GM19468 (cell line): ENCODE measurements around the gene MTCH1.

Experiments
- ATAC-seq: cut with Tn5 transposase; IDR thresholded peaks from one replicate; pipeline ENCODE4 v1.9.1; 2021; ENCODE audit warnings: mild to moderate bottlenecking, moderate library complexity, moderate number of reproducible peaks; ENCODE audit not compliant: unreplicated experiment; ENCODE audit errors: extremely low read depth

The MTCH1 gene

DNA sequence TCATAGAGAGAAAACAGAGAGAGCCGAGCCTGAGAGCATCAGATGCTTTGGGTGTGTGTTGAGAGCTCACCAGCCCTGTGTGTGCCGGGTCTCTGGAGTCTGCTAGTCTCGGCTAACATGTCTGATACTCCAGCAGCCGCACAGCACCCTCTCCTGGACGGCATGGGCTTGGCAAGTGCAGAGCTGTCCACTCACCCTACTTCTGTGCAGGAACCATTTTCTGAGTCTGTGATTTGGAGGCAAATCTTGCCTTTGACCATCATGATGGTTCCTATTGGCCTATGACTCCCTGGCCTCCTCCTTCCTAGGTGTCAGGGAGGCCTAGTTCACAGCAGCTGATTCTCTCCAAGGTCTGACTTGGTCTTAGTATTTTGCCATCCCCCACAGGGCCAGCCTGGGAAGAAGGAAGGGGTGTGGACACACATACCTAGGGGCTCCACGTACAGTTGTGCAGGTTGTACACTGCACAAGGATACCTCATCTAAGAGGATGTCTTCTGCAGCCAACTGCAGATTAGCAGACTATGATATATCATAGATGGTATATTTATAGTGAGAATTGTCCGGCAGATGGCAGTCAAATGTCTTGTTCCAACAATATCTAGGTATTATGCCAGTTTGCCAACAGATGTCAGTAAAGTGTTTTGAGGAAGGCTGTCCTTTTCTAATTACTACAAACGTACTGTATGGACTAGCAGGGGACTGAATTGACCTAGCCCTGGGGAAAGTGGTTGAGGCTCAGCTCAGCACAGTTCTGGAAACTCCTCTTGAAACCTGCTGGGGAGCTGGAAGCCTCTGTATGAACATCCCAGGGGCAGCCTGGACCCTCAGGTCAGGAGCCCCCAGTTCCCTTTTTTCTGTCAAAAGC lies 32.4 kb upstream of the MTCH1 start:
- ATAC-seq: peak; percentile 59

DNA sequence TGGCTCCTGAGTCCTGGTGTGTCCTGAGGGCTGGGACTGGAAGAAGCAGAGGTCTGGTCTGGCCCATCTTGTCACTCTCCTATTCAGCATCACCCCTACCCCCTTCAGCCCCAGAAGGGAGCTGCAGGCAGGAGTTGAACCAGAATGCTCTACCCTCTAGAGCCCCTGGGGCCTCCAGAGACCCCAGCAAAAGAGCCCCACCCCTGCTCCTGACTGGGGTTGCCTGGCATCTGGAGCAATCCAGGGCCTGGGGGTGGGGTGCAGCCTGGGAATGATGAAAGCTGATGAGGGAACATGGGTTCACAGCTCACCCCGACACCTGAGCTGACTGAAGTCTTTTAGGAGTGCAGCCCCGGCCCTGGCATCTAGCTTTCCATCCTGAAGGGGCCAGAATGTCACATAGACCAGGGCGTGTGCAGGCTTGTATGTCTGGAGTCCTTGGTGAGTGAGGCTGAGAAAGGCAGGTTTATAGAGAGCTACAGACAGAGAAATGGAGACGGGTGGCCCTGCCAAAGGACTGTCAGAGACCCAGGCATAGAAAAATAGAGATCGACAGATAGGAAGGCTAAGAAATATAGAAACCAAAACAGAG lies 31.7 kb upstream of the MTCH1 start:
- no peak for ATAC-seq

DNA sequence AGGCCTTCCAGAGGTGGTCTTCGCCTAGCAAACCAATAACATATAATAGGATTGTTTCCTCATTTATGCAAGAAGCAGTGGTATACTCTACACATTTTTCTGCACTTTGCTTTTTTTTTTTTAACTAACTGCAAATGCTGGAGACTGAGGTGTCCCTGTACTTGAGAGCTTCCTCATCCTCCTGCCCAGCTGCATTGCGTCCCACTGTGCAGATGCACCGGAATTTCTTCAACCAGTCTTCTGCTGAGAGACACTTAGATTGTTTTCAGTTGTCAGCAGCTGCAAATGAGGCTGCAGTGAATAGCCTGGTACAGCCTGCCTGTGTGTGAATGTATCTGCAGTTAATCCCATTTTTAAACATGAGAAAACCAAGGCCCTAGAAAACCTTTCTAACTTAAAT lies 31.0 kb upstream of the MTCH1 start:
- no peak for ATAC-seq

DNA sequence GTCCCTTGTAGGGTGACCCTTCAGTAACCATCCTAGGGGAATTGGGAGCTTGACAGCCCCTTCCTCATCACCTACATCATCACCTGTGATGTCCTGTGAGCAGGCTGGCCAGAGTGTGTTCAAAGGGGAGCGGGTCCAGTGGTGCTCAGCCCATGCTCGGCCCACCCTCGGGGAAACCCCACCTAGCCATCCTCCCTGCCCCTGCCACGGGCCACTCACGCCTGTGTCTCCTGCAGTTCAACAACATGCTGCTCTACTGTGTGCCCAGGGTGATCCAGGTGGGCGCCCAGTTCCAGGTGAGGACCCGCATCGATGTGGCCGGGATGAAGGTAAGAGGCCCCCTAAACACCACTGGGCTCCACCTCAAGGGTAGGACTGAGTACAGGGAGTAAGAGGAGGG lies 29.5 kb upstream of the MTCH1 start:
- ATAC-seq: no peak

DNA sequence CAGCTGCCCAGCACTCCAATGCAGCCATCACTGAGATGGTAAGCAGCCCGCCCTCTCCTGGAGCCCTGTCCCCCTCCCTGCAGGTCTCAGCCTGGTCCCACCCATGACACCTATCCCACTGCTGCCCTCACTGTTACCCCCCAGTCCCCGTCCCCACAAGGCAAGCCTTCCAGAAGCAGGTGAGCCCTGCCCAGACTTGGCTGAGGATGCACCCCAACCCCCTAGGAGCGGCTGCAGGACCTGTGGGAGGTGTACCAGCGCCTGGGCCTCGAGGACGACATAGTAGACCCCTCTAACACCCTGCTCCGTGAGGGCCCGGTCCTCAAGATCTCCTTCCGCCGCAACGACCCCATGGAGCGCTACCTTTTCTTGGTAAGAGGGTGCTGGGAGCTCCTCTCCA lies 28.7 kb upstream of the MTCH1 start:
- no peak for ATAC-seq

DNA sequence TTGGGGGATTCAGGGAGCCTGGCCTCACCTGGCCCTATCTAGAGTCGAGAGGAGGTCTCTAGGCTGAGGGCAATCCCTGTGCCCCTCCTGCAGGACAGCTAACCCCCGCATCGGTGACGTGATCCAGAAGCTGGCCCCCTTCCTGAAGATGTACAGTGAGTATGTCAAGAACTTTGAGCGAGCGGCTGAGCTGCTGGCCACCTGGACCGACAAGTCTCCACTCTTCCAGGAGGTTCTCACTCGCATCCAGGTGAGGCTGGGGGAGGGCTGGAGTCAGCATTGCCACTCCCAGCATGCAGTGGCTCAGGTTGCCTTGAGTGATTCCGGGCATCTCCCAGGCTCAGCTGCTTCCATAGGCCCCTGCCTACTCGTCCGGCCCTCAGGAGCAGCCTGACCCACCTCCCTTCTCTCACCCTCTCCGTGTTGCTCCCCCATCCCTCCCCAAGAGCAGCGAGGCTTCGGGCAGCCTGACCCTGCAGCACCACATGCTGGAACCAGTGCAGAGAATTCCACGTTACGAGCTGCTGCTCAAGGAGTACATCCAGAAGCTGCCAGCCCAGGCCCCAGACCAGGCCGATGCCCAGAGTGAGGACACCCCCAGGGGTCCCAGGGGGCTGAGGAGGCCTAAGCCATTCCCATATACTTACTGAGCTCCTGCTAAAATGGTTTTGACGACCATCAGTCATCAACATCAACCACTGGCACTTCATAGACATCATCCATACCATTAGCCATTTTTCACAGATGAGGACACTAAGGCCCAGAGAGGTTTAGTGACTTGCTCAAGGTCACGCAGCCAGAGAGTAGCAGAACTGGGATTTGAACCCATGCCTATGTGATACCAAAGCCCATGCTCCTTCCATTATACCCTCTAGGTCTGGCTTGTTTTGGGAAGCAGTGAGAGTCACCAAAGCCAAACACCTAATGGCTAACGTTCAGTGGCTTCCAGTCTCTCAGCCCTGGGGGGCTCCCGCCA lies 27.8 kb upstream of the MTCH1 start:
- ATAC-seq: no peak

DNA sequence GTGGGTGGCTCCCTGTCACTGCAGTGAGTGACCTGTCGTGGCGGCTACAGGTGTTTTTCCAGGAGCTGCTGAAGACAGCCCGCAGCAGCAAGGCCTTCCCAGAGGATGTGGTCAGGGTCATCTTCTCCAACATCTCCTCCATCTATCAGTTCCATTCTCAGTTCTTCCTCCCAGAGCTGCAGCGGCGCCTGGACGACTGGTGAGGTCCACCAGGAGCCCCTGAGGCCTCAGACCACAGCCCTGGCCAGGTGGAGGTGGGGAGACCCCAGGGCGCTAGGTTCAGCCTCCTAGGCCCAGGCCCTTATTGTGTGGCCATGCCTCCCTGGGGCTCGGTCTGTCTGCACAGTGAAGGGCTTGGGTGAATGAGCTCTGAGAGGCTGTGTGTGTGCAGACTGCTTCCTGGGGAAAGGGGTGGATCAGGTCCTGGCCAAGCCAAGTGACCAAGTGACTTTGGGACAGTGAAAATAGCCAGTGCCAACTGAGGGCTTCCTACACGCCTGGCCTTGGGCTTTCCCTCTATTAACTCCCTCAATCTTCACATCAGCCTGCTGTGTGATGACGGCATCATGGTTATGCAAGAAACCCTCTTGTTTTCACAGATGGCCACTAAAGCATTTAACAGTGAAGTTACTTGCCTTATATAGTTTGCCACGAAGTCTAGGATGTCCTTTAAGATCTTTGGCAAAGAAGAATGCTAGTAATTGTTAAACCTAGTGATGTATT lies 25.8 kb upstream of the MTCH1 start:
- no peak for ATAC-seq

DNA sequence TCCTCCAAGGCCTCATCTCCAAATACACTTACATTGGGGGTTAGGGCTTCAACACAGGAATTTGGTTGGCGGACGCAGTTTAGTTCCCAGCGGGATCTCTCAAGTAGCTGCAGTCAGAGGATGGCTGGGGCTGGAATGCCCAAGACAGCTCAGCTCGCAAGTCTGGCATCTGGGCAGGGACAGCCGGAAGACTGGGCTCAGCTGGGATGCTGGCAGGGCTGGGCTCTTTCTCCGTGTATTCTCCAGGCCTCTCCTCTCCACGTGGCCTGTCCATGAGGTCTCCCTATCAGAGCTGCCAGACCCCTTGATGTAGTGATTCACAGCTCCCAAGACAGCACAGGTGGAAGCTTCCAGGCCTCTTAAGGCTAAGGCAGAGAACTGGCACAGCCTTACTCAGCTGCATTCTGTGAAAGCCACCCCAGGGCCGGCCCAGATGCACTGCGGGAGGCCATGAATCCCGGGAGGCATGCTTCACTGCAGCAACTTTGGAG lies 24.5 kb upstream of the MTCH1 start:
- no peak for ATAC-seq

DNA sequence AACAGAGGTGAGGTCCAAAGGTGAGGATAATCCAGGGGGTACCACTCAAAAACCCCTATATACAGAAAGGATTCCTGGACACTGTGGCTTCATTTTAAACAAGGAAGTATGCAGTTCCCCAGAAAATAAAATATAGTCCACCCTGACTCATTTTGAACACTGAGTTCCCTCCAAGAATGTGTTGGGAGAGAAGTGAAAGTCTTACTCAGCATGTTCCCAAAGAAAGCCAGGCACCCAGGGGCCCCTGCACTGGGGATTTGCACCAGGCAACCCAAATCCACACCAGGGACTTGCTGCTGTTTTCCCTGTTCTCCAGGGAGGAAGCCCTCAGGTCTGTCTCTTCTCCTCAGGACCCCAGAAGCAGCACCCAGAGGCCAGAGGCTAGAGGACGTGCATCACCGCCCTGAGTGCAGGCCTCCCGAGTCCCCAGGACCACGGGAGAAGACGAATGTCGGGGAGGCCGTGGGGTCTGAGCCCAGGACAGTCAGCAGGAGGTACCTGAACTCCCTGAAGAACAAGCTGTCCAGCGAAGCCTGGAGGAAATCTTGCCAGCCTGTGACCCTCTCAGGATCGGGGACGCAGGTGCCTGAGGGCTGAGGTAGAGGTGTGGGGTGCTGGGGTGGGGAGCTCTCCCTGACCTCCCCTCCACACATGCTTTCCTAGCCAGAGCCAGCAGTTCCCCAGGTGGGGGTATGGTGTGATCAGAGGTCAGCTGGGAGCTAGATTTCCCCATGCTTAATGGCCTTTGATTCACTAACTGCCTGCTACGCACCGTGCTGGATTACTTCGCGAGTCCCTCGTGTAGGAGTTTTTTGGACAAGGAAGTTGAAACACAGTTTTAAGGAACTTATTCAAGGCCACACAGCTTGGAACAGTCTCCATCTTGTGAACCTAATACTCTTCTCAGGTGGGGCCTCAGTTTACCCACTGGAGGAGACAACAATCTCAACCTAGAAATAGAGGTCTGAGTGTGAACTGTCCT lies 22.8 kb upstream of the MTCH1 start:
- no peak for ATAC-seq

DNA sequence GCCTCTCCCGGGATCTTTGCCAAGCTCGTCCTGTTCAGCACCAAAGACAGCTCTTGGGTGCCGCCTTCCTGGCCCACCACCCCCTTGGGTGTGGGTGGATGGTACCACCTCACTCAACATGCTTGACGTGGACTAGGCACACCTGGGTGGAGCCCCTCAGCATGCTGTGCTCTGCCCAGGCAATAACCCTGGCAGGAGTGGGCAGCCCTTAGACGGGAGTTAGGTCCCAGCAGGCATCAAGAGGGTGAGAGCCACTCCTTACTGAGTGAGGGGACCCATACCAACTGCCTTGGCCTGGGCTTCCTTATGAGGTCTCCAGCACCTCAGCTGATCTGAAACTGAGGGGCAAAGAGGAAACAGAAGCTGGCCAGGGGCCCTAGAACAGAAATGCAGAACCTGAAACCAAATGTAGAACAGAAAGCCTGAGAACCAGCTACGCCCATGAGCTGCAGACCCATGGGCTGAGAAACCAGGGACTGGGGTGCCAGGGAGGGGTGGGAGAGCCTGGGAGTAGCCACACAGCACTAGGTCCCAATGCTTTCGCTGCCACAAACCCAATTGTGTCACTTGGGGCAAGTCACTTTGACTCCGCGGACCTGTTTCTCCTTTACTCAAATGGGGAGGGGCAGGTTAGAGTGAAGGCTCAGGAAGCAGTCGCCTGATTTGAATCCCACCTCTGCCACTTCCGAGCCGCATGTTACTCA lies 21.5 kb upstream of the MTCH1 start:
- no peak for ATAC-seq

DNA sequence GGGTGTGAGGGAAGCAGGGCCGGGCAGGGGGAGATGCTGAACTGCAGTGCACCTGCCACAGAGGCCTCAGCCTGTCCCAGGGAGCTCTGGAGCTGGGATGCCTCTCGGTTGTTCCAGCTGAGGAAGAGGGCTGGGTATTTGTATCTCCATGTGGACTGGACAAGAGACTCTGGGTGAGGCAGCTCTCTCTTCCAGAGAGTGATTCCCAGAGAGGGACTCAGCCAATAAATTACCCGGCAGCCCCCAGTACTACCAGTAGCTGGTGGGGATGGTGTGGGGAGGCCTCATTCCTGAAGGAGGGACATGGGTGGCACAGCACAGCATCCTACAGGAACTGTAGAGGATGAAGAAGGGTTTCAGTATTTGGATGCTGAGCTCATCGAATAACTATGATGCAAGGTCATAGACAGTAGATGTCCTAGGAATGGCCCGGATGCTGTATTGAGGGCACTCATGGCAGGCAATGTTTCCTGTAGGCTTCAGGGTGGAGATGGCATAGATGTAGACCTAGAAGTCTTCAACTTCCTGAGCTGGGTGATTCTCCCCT lies 20.9 kb upstream of the MTCH1 start:
- no peak for ATAC-seq

DNA sequence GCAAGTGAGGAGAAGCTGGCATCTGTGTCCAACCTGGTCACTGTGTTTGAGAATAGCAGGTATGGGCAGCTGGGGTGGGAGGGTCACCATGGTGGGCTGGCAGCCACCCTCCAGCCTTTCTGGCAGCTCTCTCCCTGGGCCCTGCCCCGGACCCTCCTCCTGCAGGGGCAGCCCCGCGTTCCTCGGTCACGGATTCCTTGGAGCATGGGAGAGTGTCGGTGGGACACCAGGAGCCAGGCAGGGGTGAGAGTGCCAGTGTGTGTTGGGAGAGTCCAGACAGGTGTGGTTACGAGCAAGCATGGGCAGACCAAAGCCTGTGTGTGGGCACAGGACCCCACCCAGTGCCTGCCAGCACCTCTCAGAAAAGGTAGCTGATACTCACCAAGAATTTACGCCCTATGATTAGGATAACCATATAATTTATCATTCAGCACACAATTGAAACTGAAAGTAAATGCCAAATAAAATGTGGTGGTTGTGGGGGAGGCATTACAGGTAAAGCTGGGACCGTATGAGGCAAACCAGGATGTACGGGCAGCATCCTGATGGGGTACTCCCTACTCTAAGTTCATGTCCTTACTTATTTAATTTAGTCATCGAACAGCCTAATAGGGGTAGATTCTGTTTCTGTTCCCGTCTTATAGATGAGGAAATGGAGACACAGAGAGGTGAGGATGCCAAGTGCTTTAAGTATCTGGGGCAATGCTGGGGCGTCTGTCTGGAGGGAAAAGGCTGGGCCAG lies 20.0 kb upstream of the MTCH1 start:
- no peak for ATAC-seq

DNA sequence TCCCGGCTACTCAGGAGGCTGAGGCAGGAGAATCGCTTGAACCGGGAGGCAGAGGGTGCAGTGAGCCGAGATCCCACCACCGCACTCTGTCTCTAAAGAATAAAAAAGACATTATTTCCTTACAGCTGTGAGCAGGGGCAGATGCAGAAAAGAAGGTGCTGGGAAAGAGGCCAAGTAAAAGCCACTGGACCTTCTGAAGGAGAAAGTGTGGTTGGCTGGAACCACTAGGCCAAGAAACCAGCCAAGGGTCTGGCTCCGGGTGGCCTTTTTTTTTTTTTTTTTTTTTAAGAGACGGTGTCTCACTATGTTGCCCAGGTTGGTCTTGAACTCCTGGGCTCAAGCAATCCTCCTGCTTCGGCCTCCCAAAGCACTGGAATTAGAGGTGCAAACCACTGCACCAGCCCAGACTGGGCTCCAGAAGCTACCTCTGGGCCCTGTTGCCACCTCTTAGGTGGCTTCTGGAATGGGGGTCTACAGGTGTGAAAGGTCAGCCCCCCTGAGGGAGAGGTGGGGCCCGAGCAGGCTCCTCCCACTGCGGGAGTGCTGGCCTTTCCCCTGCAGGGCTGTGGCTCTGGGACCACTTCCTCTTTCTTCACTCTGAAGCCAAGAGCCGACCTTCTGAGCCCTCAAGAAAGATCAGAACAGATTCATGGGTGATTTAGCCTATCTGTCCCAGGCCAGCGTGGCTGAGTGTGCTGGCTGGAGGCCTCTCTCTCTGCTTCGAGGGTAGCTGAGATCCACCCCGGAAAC lies 19.2 kb upstream of the MTCH1 start, which contains the start of gene FGD2:
Gene FGD2, plus strand, starts transcription at position 595 of the 750 bp plus-strand sequence. CDS start 163 bp downstream, outside the sequence.
- ATAC-seq: peak; percentile 39

DNA sequence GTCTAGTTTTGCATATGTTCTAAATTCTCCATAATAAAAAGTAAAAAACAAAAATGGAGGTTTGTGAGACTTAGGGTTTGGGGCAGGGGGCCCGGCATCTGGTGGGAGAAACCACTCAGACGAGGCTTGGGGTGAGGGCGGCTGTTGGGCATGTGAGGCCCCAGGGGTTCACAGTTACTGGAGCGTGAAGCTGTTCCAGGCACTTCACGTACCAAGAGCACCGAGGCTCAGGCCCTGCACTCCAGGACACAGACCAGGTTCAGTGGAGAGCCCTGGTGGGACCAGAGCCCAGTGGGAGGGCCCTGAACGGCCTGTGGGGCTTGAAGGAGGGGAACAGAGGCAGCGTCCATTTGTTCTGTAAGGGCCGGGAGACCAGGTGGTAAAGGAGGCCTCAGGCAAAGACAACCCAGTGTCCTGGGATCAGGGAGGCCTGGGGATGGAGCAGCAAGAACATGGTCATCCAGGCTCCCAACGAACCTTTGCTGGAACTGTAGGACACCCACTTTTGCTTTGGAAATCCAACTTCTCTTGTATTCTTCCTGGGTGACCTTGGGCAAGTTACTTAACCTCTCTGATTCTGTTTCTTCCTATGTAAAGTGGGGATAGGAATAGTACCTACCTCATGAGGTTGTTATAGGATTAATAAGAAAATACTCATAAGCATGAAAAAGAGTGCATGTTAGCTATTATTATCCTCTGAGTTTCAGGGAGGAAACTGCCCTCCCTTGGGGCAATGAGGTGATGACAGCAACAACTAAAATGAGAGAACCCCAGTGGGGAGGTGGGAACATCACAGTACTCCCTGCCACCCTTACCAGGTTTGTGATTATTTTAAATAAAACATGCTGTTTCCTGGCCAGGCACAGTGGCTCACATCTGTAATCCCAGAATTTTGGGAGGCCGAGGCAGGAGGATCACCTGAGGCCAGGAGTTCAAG lies 18.3 kb upstream of the MTCH1 start:
- ATAC-seq: no peak

DNA sequence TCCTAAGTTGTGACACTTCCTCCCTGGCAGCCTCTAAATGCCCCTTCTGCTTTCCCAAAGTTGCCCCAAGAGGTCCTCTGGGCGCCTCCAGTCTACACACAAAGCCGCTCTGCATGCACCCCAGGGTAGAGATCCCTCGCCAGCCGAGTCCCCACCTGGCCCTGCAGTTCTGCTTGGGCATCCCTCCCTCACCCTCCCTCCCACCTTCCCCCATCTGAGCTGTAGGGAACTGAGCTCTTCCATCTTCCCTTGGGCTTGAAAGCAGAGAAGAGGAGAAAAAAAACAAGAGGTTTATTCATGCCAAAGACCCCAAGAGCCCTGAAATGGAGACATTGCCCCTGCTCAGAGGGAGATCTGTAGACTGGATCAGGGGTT lies 13.7 kb upstream of the MTCH1 start:
- no peak for ATAC-seq
